Activated CD4-positive, alpha-beta T cell treated with anti-CD3 and anti-CD28 coated beads for 36 hours (primary cell): ENCODE measurements around the gene STARD13. TPM values are rescaled to one million over a fixed set of nuclear protein-coding genes. Genes with fewer than 3 reads are reported as not detected.
"Not testable (repeated sequence)": the region's sequence is repeated elsewhere in the genome, so short reads cannot be mapped to it uniquely, and the experiment has no call there.

ENCODE experiments used
- ATAC-seq: fragments of 200-7000 bp; cut with Tn5 transposase; one replicate; pipeline ENCODE4 v1.10.0; 2021; ENCODE audit warnings: mild to moderate bottlenecking, moderate library complexity
- CTCF ChIA-PET: fragments of 350-600 bp; sonication (Branson Sonifier 250); formaldehyde crosslinking; loops from one replicate; lab custom pipeline; 2021; ENCODE audit warnings: antibody characterized with exemption; lab: Charles Lee
- POLR2A ChIA-PET: fragments of 350-600 bp; sonication (Branson Sonifier 250); formaldehyde crosslinking; loops from one replicate; lab custom pipeline; 2021; ENCODE audit warnings: antibody characterized with exemption, inconsistent platforms; lab: Charles Lee
- DNase-seq: peaks from one replicate; pipeline ENCODE4 v3.0.0-alpha.2; 2020
- H3K27ac Mint-ChIP-seq: one replicate; pipeline ENCODE4 v1.8.0; 2021; ENCODE audit warnings: mixed read lengths
- H3K27me3 Mint-ChIP-seq: one replicate; pipeline ENCODE4 v1.8.0; 2021; ENCODE audit warnings: mixed read lengths
- H3K36me3 Mint-ChIP-seq: one replicate; pipeline ENCODE4 v1.8.0; 2021; ENCODE audit warnings: low read depth, mixed read lengths
- H3K4me1 Mint-ChIP-seq: one replicate; pipeline ENCODE4 v1.8.0; 2021; ENCODE audit warnings: mixed read lengths
- H3K4me3 Mint-ChIP-seq: one replicate; pipeline ENCODE4 v1.8.0; 2021; ENCODE audit warnings: mild to moderate bottlenecking, moderate library complexity, mixed read lengths
- H3K9me3 Mint-ChIP-seq: one replicate; pipeline ENCODE4 v1.8.0; 2021; ENCODE audit warnings: low read depth, mixed read lengths
- intact Hi-C, 2 experiments: fragments of 100-400 bp; cut with DNase I in 1 of 2; cut with micrococcal nuclease in 1 of 2; formaldehyde crosslinking; loops; one replicate each; pipeline versions ENCODE4 v1.14.2 to v1.15.1; 2022 to 2024; cut with DNase I, micrococcal nuclease
- total RNA-seq, 2 experiments: library from RNA; stranded (reverse); gene quantifications; one replicate each; pipeline ENCODE4 v1.2.3, GENCODE V29; 2021

The STARD13 gene
- total RNA-seq, 2 experiments from 2014 or later, result 0.35 to 0.57 TPM

DNA sequence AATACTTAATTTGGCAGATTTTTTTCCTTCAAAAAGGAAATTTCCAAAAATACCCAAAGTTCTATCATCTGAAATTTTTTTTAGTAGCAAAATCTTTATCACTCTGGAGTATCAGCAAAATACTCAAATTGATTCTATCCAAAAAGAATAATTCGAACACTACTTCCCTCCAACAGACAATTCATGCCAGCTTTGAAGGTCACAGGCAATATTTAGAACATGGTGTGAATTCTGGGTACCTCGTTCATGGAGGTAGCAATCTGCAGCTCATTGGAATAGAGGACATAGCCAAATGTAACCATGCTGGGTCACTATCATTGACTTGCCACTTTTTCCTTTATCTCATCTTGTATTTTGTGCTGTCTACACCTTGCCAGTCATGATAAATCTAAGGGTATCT, 119.8 kb downstream of the STARD13 start:
- CTCF ChIA-PET, result no interaction called here
- no peak for ATAC-seq

DNA sequence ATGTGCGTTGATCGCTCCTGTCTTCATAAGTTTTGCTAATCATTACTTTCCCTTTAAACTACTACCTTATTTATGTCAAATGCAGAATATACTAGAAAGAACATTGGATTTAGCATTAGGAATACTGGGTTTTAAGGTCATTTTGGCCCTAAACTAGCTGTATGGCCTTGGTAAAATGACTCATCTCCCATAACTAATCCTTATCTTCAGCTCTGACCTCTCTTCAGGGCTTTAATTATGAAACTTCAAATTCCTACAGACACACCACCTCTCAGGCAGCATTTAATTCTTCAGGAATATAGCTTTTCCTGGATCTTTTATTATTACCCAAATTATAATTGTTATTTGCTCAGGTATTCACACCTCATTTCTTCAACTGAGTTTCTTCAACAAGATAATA, 121.2 kb downstream of the STARD13 start:
- peaks cover 9% of the 10 kb centered on the region for H3K9me3 Mint-ChIP-seq
- DNase-seq, result no peak
- H3K36me3 Mint-ChIP-seq, result no peaks in the 10 kb centered on the region
- no peaks in the 10 kb centered on the region for H3K4me1 Mint-ChIP-seq
- ChIA-PET POLR2A (no interaction called here), CTCF (interaction anchor here (1.0 kb wide), 1 partner anchor 18 kb away, joined by 3 read pairs; no protein-coding TSS in a partner anchor)
- peaks cover 3% of the 10 kb centered on the region for H3K27me3 Mint-ChIP-seq
- H3K27ac Mint-ChIP-seq, result no peak overlapping the region
- ATAC-seq, result no peak
- intact Hi-C loops, result no loop called here
- no peak overlapping the region for H3K4me3 Mint-ChIP-seq

More for the DNA sequence above, 119.8 kb downstream of the STARD13 start:
- Mint-ChIP-seq H3K9me3 (peaks cover 9% of the 10 kb centered on the region), H3K4me1 (no peaks in the 10 kb centered on the region), H3K27ac (no peak overlapping the region), H3K36me3 (no peaks in the 10 kb centered on the region), H3K4me3 (no peak overlapping the region), H3K27me3 (peaks cover 8% of the 10 kb centered on the region)
- intact Hi-C loops, result no loop called here
- no peak for DNase-seq
- POLR2A ChIA-PET, result no interaction called here

DNA sequence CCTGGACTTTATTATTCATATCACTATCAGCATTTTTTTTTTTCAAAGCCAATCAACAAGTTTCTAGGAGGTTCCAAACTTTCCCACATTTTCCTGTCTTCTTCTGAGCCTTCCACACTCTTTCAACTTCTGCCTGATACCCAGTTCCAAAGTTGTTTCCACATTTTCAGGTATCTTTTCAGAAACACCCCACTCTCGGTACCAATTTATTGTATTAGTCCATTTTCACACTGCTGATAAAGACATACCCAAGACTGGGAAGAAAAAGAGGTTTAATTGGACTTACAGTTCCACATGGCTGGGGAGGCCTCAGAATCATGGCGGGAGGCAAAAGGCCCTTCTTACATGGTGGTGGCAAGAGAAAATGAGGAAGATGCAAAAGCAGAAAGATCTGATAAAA, 122.8 kb downstream of the STARD13 start:
- POLR2A ChIA-PET, intact Hi-C loops, H3K9me3 Mint-ChIP-seq, H3K4me1 Mint-ChIP-seq, CTCF ChIA-PET, DNase-seq, H3K27me3 Mint-ChIP-seq, ATAC-seq, H3K4me3 Mint-ChIP-seq, H3K36me3 Mint-ChIP-seq, H3K27ac Mint-ChIP-seq: not testable (repeated sequence)

DNA sequence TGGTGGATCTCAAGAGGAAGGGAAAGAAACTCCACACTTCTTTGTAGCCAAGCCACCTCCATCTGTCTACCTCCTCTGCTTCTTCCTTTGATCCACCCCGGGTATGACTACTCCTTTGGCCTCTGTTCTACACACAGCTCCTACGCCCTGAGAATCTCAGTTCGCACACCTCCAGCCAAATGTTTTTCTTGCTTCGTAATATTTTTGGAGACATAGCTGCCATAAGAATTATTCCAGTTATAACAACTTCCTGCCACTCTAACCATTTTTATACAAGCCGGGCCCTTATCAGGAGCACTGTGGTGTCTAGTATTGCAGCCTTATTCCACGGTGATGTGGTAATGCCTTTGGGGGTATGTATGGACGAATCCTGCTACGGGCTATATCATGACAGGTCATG, 126.7 kb downstream of the STARD13 start:
- ATAC-seq, result no peak
- no peak for DNase-seq
- no peak overlapping the region for H3K27ac Mint-ChIP-seq
- H3K4me1 Mint-ChIP-seq, result no peaks in the 10 kb centered on the region
- H3K9me3 Mint-ChIP-seq, result peaks cover 9% of the 10 kb centered on the region
- H3K36me3 Mint-ChIP-seq, result no peaks in the 10 kb centered on the region
- ChIA-PET POLR2A (no interaction called here), CTCF (no interaction called here)
- intact Hi-C loops, result no loop called here
- H3K4me3 Mint-ChIP-seq, result no peak overlapping the region
- peaks cover 4% of the 10 kb centered on the region for H3K27me3 Mint-ChIP-seq

DNA sequence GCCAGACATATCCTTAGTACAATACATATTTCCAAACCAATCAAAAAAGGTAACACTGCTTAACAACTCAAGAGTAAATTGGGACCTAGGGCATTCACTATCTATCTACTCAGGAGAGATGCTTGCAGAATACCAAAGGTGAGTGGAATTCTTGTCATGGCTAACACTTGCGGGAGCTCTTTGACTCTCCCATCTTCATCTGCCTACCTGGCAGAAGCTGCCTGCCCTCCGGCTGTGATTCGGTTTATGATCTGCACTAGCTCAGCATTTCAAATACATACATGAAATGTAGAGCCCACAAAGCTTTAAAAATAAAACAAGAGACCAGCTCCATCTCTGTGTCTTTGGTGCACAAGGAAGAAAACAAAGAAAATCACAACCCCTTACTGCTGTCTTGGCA, 127.3 kb downstream of the STARD13 start:
- ChIA-PET POLR2A (no interaction called here), CTCF (no interaction called here)
- Mint-ChIP-seq H3K36me3 (no peaks in the 10 kb centered on the region), H3K27me3 (peaks cover 4% of the 10 kb centered on the region), H3K27ac (no peak overlapping the region), H3K4me1 (no peaks in the 10 kb centered on the region), H3K4me3 (no peak overlapping the region), H3K9me3 (peaks cover 9% of the 10 kb centered on the region)
- DNase-seq (no peak), ATAC-seq (no peak)
- intact Hi-C loops, result no loop called here

DNA sequence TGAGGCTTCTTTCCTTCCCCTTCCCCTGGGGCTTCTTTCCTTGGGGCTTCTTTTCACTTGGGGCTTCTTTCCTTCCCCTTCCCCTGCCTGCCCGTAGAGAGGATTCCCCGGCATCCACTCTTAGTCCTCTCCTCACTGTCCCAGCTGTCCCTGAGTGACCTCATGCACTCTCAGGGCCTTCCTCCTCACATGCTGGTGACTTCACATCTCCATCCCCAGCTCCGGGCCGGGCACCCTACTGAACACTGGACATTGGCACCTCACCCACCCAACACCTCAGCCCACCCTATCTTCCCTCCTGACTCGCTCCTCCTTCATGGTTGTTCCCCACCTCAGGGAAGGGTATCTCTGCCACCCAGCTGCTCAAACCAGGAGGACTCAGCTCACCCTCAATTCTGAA, 130.6 kb downstream of the STARD13 start:
- Mint-ChIP-seq H3K27ac (no peak overlapping the region), H3K4me1 (no peaks in the 10 kb centered on the region), H3K27me3 (peaks cover 8% of the 10 kb centered on the region), H3K36me3 (no peaks in the 10 kb centered on the region), H3K9me3 (no peaks in the 10 kb centered on the region), H3K4me3 (no peak overlapping the region)
- no peak for DNase-seq
- POLR2A ChIA-PET, result no interaction called here
- CTCF ChIA-PET, result interaction anchor here (1.9 kb wide), 1 partner anchor 8 kb away, joined by 5 read pairs; no protein-coding TSS in a partner anchor
- intact Hi-C loops, result no loop called here
- no peak for ATAC-seq

DNA sequence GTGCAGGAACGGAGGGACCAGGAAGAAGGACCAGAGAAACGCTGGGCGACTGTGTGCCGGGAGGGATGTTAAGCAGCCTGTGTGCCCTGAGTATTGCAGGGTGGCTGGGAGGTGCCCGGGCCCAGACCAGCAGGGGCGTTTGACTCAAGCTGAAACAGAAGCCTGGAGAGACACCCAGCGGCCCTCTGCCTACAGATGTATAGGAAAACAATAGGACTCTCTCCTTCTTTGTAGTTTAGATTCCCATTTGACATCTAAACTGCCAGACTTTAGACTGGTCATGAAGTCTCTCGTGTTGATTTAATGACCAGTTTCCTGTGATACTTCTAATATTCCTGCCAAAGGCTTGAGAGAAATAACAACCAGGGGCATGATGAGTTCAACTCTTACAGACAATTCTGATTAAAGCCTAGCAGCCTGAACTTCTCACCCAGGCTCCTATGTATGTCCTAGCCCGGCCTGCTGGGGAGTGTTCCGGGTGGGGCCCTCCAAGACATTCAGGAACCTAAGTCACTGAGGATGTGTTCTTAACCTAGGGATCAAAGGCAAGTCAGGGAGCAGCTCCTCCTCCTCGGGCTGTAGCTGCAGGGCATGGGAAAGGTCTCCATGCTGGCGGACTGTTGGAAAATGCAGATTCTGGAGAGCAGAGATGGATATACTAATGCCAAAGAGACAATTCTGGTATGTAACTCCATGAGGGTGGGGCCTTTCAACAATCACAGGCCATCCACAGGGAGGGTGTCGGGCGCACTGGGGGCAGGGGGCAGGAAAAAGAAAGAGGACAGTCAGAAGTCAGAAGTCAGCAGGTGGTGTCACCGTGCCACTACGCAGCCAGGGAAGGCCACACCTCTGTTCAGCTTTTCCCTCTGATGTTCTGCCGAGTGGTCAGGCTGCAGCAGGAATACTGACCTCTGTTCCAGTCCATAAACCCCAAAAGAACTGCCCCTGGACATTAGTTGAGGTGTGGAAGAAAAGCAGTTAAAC, 131.8 kb downstream of the STARD13 start:
- Mint-ChIP-seq H3K4me1 (no peaks in the 10 kb centered on the region), H3K4me3 (no peak overlapping the region), H3K27me3 (peaks cover 11% of the 10 kb centered on the region), H3K9me3 (no peaks in the 10 kb centered on the region), H3K36me3 (no peaks in the 10 kb centered on the region), H3K27ac (no peak overlapping the region)
- intact Hi-C loops, result no loop called here
- CTCF ChIA-PET, result no interaction called here
- DNase-seq (no peak), ATAC-seq (no peak)
- POLR2A ChIA-PET, result no interaction called here

DNA sequence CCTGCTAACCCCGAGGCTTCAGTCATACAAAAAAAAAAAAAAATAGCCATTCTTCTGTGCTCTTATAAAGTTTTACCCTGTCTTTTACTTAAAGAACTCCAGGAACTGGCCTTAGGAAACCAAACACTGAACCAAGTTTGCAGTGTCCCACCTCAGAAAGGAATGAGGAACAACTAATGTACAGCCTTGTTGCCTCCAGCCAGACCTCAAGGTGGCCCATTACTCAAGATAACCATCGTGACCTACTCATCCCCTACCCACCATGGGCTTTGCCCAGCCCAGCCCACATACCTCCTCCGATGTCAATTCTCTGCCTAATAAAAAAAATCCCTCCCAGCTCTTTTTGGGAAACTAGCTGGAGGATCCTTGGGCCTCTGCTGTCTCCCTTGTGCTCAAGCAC, 133.2 kb downstream of the STARD13 start:
- ATAC-seq (no peak), DNase-seq (no peak)
- H3K4me3 Mint-ChIP-seq, result no peak overlapping the region
- ChIA-PET CTCF (no interaction called here), POLR2A (no interaction called here)
- no peaks in the 10 kb centered on the region for H3K9me3 Mint-ChIP-seq
- peaks cover 2% of the 10 kb centered on the region for H3K4me1 Mint-ChIP-seq
- peaks cover 16% of the 10 kb centered on the region for H3K27me3 Mint-ChIP-seq
- no peaks in the 10 kb centered on the region for H3K36me3 Mint-ChIP-seq
- no peak overlapping the region for H3K27ac Mint-ChIP-seq
- intact Hi-C loops, result no loop called here

DNA sequence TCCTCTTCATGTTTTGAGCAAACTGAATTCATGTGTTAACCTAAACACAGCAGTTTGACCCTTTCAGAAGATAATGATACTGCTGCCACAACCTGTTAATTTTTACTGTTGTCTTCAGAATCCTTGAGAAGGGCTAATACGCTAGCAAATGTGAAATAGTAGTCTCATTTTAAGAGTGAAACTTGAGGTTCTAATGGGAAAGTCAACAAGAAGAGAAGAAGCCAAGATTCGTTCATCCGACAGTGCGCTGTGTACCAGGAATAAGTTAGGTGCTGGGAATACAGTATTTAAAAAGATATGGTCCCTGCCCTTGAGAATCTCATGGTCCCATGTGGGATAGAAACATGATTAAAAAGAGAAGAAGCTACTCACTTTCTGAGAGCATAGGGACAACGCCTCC, 134.9 kb downstream of the STARD13 start:
- H3K4me3 Mint-ChIP-seq, result no peak overlapping the region
- no peaks in the 10 kb centered on the region for H3K9me3 Mint-ChIP-seq
- H3K27ac Mint-ChIP-seq, result no peak overlapping the region
- ATAC-seq (no peak), DNase-seq (no peak)
- H3K27me3 Mint-ChIP-seq, result peaks cover 16% of the 10 kb centered on the region
- intact Hi-C loops, result no loop called here
- POLR2A ChIA-PET, result no interaction called here
- CTCF ChIA-PET, result no interaction called here
- H3K36me3 Mint-ChIP-seq, result no peaks in the 10 kb centered on the region
- peaks cover 11% of the 10 kb centered on the region for H3K4me1 Mint-ChIP-seq

DNA sequence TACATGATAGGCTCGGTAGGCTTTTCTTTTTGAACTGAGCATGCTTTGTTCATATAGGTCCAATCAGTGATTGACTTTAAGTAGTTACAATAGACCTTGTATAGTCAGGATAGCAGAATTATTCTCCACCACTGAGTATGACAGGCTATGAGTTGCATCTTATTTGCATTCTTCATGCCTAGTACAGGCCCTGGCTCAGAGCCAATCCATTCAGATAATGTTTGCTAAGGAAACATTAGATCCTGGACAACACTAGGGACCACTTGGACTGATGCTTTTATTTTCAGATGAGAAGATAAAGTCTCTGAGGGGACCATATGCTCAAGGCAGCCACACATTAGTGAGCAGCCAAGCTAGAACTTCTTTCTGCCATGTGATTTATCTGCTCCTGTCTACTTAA, 135.4 kb downstream of the STARD13 start:
- Mint-ChIP-seq H3K27me3 (peaks cover 16% of the 10 kb centered on the region), H3K9me3 (no peaks in the 10 kb centered on the region), H3K27ac (no peak overlapping the region), H3K4me3 (no peak overlapping the region), H3K4me1 (peaks cover 13% of the 10 kb centered on the region), H3K36me3 (no peaks in the 10 kb centered on the region)
- CTCF ChIA-PET, result no interaction called here
- POLR2A ChIA-PET, result no interaction called here
- intact Hi-C loops, result no loop called here
- ATAC-seq (no peak), DNase-seq (no peak)

DNA sequence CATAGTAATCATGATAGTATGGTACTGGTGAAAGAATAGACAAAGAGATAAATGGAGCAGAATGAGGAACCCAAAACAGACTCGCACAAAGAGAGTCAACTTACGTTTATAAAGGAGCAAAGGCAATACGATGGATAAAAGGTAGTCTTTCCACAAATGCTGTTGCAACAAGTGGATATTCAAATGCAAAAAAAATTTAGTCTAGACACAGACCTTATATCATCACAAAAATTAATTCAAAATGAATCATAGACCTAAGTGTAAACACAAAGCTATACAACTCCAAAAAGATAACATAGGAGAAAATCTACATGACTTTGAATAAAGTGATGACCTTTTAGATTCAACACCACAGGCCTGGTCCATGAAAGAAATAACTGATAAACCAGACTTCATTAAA, 137.7 kb downstream of the STARD13 start:
- peaks cover 27% of the 10 kb centered on the region for H3K27me3 Mint-ChIP-seq
- ATAC-seq, result no peak
- H3K9me3 Mint-ChIP-seq, result no peaks in the 10 kb centered on the region

More for the DNA sequence above, 137.7 kb downstream of the STARD13 start:
- intact Hi-C loops, result loop anchor here in 1 of 2 experiments (2.0 to 5.0 kb wide), 2 partner anchors 395 to 464 kb away; no protein-coding TSS in a partner anchor
- Mint-ChIP-seq H3K36me3 (peaks cover 2% of the 10 kb centered on the region), H3K4me1 (peaks cover 21% of the 10 kb centered on the region), H3K27ac (no peak overlapping the region), H3K4me3 (no peak overlapping the region)
- no peak for DNase-seq
- ChIA-PET CTCF (interaction anchor here (0.6 kb wide), 1 partner anchor 13 kb away, joined by 3 read pairs; no protein-coding TSS in a partner anchor), POLR2A (no interaction called here)
